H1 (cell line): ENCODE measurements around the gene COL5A1. TPM values are rescaled to one million over a fixed set of nuclear protein-coding genes. Genes with fewer than 3 reads are reported as not detected.

Experiments
- CTCF ChIA-PET: fragments of 300-600 bp; sonication (Branson Sonifier 250); formaldehyde crosslinking; loops from one replicate; lab custom pipeline; 2021; ENCODE audit not compliant: partially characterized antibody; lab: Charles Lee
- POLR2A ChIA-PET: fragments of 300-600 bp; sonication (Branson Sonifier 250); formaldehyde crosslinking; loops from one replicate; lab custom pipeline; 2021; ENCODE audit warnings: inconsistent platforms; ENCODE audit not compliant: partially characterized antibody; lab: Charles Lee
- DNase-seq, 2 experiments: peaks; one replicate each; pipeline versions ENCODE4 v3.0.0 to v3.0.0-alpha.2; 2010 to 2022; ENCODE audit warnings: low spot score in 2 of 2, low read depth in 1 of 2, mixed read lengths in 1 of 2
- FAIRE-seq: peaks from 2 replicates; lab custom pipeline; 2011; peaks lifted over from hg19 to GRCh38; lab: Jason Lieb, UNC
- H2AFZ ChIP-seq: 2 replicates; pipeline ENCODE4 v1.8.1; 2012; ENCODE audit warnings: low read length, inconsistent platforms
- H2AK5ac ChIP-seq: 2 replicates; pipeline ENCODE4 v1.6.1; 2013; ENCODE audit warnings: low read depth, low read length
- H2BK120ac ChIP-seq: replicated peaks from 2 replicates; pipeline ENCODE3; 2013; ENCODE audit warnings: low read depth, low read length, inconsistent platforms
- H2BK12ac ChIP-seq: 2 replicates; pipeline ENCODE4 v1.6.1; 2013; ENCODE audit warnings: low read depth, low read length
- H2BK15ac ChIP-seq: 2 replicates; pipeline ENCODE4 v1.6.1; 2013; ENCODE audit warnings: low read length
- H2BK20ac ChIP-seq: 2 replicates; pipeline ENCODE4 v1.6.1; 2013; ENCODE audit warnings: low read length
- H2BK5ac ChIP-seq: 2 replicates; pipeline ENCODE4 v1.6.1; 2013; ENCODE audit warnings: low read depth, low read length
- H3K14ac ChIP-seq: 2 replicates; pipeline ENCODE4 v1.6.1; 2013; ENCODE audit warnings: inconsistent platforms; ENCODE audit not compliant: insufficient read length
- H3K18ac ChIP-seq: 2 replicates; pipeline ENCODE4 v1.6.1; 2013; ENCODE audit warnings: low read length; ENCODE audit errors: extremely low read depth
- H3K23ac ChIP-seq: 2 replicates; pipeline ENCODE4 v1.6.1; 2013; ENCODE audit warnings: inconsistent platforms; ENCODE audit not compliant: insufficient read length
- H3K23me2 ChIP-seq: 2 replicates; pipeline ENCODE4 v1.6.1; 2013; ENCODE audit warnings: low read depth, low read length
- H3K27ac ChIP-seq: 2 replicates; pipeline ENCODE4 v1.6.1; 2011; ENCODE audit warnings: low read depth, low read length, inconsistent platforms
- H3K27me3 ChIP-seq, 4 experiments: replicated peaks in 1 of 4; 1 replicate in 1 of 4; 2 replicates in 3 of 4; pipeline versions ENCODE4 v1.6.1 to v1.8.1; 2011 to 2013; ENCODE audit warnings: low read length in 3 of 4, mild to moderate bottlenecking in 3 of 4, inconsistent platforms in 2 of 4, mixed read lengths in 2 of 4, moderate library complexity in 1 of 4; ENCODE audit not compliant: control insufficient read depth in 3 of 4, insufficient read depth in 3 of 4; ENCODE audit errors: extremely low read depth in 1 of 4
- H3K36me3 ChIP-seq, 4 experiments: 2 replicates each; pipeline versions ENCODE4 v1.6.1 to v1.8.1; 2011 to 2013; ENCODE audit warnings: mild to moderate bottlenecking in 4 of 4, low read length in 3 of 4, moderate library complexity in 2 of 4, control low read depth in 1 of 4, inconsistent platforms in 1 of 4; ENCODE audit not compliant: insufficient read depth in 4 of 4, control insufficient read depth in 2 of 4
- H3K4ac ChIP-seq: replicated peaks from 2 replicates; pipeline ENCODE3; 2013; ENCODE audit warnings: low read length, low read depth, mixed read lengths, inconsistent platforms; ENCODE audit not compliant: insufficient read length
- H3K4me1 ChIP-seq, 4 experiments: replicated peaks in 1 of 4; 1 replicate in 1 of 4; 2 replicates in 3 of 4; pipeline versions ENCODE4 v1.6.1 to v1.8.1; 2011 to 2013; ENCODE audit warnings: low read length in 3 of 4, inconsistent platforms in 2 of 4, mixed read lengths in 1 of 4; ENCODE audit not compliant: insufficient read depth in 4 of 4, control insufficient read depth in 3 of 4
- H3K4me2 ChIP-seq, 2 experiments: 2 replicates each; pipeline versions ENCODE4 v1.6.1 to v1.8.1; 2011 to 2013; ENCODE audit warnings: low read depth in 2 of 2, low read length in 2 of 2, control low read depth in 1 of 2, inconsistent platforms in 1 of 2, mild to moderate bottlenecking in 1 of 2; ENCODE audit not compliant: insufficient read depth in 1 of 2
- H3K4me3 ChIP-seq, 4 experiments: fragments of 200-600, 300-600 bp in 1 of 4; sonication (generic), shearing (Covaris generic), sonication (Bioruptor Twin) in 1 of 4; 2 replicates each; pipeline versions ENCODE4 v1.5.1 to v1.8.1; 2011 to 2016; ENCODE audit warnings: low read length in 4 of 4, low read depth in 3 of 4, control low read depth in 2 of 4, inconsistent platforms in 2 of 4, mild to moderate bottlenecking in 2 of 4, mixed read lengths in 1 of 4, moderate library complexity in 1 of 4; ENCODE audit not compliant: insufficient read depth in 2 of 4; ENCODE audit errors: extremely low read depth in 1 of 4
- H3K56ac ChIP-seq: replicated peaks from 2 replicates; pipeline ENCODE3; 2013; ENCODE audit warnings: low read depth, mild to moderate bottlenecking, mixed read lengths, low read length, inconsistent platforms; ENCODE audit not compliant: insufficient read length
- H3K79me1 ChIP-seq: 2 replicates; pipeline ENCODE4 v1.6.1; 2013; ENCODE audit warnings: low read depth, low read length, control low read depth
- H3K79me2 ChIP-seq, 2 experiments: 2 replicates each; pipeline versions ENCODE4 v1.6.1 to v1.8.1; 2012 to 2013; ENCODE audit warnings: low read length in 2 of 2, mild to moderate bottlenecking in 2 of 2, inconsistent platforms in 1 of 2; ENCODE audit not compliant: insufficient read depth in 2 of 2, control insufficient read depth in 1 of 2
- H3K9ac ChIP-seq, 4 experiments: replicated peaks in 1 of 4; 1 replicate in 1 of 4; 2 replicates in 3 of 4; pipeline versions ENCODE4 v1.6.1 to v1.8.1; 2011 to 2013; ENCODE audit warnings: low read depth in 3 of 4, low read length in 3 of 4, control low read depth in 2 of 4, mild to moderate bottlenecking in 2 of 4, moderate library complexity in 2 of 4, inconsistent platforms in 1 of 4; ENCODE audit errors: extremely low read depth in 1 of 4
- H3K9me3 ChIP-seq, 2 experiments: 2 replicates each; pipeline versions ENCODE4 v1.6.1 to v1.8.1; 2012 to 2013; ENCODE audit warnings: mild to moderate bottlenecking in 2 of 2, moderate library complexity in 2 of 2, control low read depth in 1 of 2, inconsistent platforms in 1 of 2, low read depth in 1 of 2, low read length in 1 of 2, mixed read lengths in 1 of 2; ENCODE audit not compliant: insufficient read depth in 2 of 2
- H4K20me1 ChIP-seq, 2 experiments: replicated peaks in 1 of 2; 2 replicates each; pipeline versions ENCODE3 to v1.8.1; 2011 to 2013; ENCODE audit warnings: inconsistent platforms in 2 of 2, low read length in 2 of 2, mild to moderate bottlenecking in 1 of 2; ENCODE audit not compliant: insufficient read depth in 2 of 2, control insufficient read depth in 1 of 2
- H4K5ac ChIP-seq: 2 replicates; pipeline ENCODE4 v1.6.1; 2013; ENCODE audit warnings: low read length, low read depth, mixed read lengths, inconsistent platforms; ENCODE audit not compliant: insufficient read length
- H4K8ac ChIP-seq: 2 replicates; pipeline ENCODE4 v1.8.0; 2013; ENCODE audit warnings: mild to moderate bottlenecking, moderate library complexity, low read length, inconsistent platforms; ENCODE audit not compliant: insufficient read depth; ENCODE audit errors: extremely low read depth
- H4K91ac ChIP-seq: replicated peaks from 2 replicates; pipeline ENCODE3; 2013; ENCODE audit warnings: low read length, mixed read lengths, inconsistent platforms; ENCODE audit not compliant: insufficient read length
- CBX5 ChIP-seq: fragments of 300-800, 300-1000 bp; sonication (generic); IDR thresholded peaks from 2 replicates; pipeline ENCODE4 v1.7.1; 2016; ENCODE audit warnings: antibody characterized with exemption, low read length, low read depth
- CHD1 ChIP-seq: IDR thresholded peaks from 2 replicates; pipeline ENCODE4 v1.6.1; 2012; ENCODE audit warnings: low read depth, low read length, improper control_type of control experiment
- JUND ChIP-seq: IDR thresholded peaks from 2 replicates; pipeline ENCODE4 v1.6.1; 2011; ENCODE audit warnings: mild to moderate bottlenecking, improper control_type of control experiment, low read length
- MAX ChIP-seq: IDR thresholded peaks from 2 replicates; pipeline ENCODE4 v1.6.1; 2012; ENCODE audit warnings: inconsistent platforms
- SIN3A ChIP-seq, 2 experiments: IDR thresholded peaks in 1 of 2; conservative IDR thresholded peaks in 1 of 2; 2 replicates each; pipeline ENCODE4 v1.6.1; 2011 to 2012; ENCODE audit warnings: low read length in 2 of 2, improper control_type of control experiment in 1 of 2, low read depth in 1 of 2, mild to moderate bottlenecking in 1 of 2
- SIX5 ChIP-seq: IDR thresholded peaks from 2 replicates; pipeline ENCODE4 v1.6.1; 2011; ENCODE audit warnings: mild to moderate bottlenecking, low read depth, low read length
- SP2 ChIP-seq: IDR thresholded peaks from 2 replicates; pipeline ENCODE4 v1.6.1; 2012; ENCODE audit warnings: mild to moderate bottlenecking, low read length, inconsistent platforms
- WGBS, 2 experiments: shearing (Covaris generic) in 1 of 2; methylation state at CpG; one replicate each; pipeline versions ENCODE4 v1.1.6 to v1.1.7; 2013 to 2015; ENCODE audit warnings: low lambda C conversion rate in 2 of 2, mixed read lengths in 2 of 2, inconsistent platforms in 1 of 2, low coverage in 1 of 2, missing lambda C conversion rate in 1 of 2; ENCODE audit not compliant: insufficient replicate concordance in 2 of 2, insufficient coverage in 1 of 2, insufficient read length in 1 of 2; ENCODE audit errors: extremely low coverage in 1 of 2, missing lambda C conversion rate in 1 of 2; 5-methylcytosine and 5-hydroxymethylcytosine counted together
- polyA plus RNA-seq, 7 experiments: library from polyadenylated mRNA; depleted of rRNA in 3 of 7; stranded (reverse) in 5 of 7; unstranded in 2 of 7; fragments of >200 nt in 5 of 7; fragments of 200-250 nt in 2 of 7; gene quantifications; 1 replicate in 5 of 7; 2 replicates in 1 of 7; 4 replicates in 1 of 7; pipeline versions ENCODE4 v1.2.1 to v1.2.3, GENCODE V29; 2011 to 2013; ENCODE audit warnings: missing spikeins in 2 of 7, mixed read lengths in 2 of 7
- total RNA-seq: library from RNA; stranded (reverse); fragmentation: NEBNext Ultra II Directional; extraction: Animal tissue kit (Norgen Biotek cat#: 25700); gene quantifications from 2 replicates; pipeline ENCODE4 v1.2.1, GENCODE V29; 2021

COL5A1 gene
- total and polyA plus RNA-seq, 2 of the 8 experiments (the other 6 are each of a cell fraction or from before 2014, with no cell fraction given), result 3.8 to 12.0 TPM

GRCh38 chr9:134704498-134704897 lies 62.9 kb downstream of the COL5A1 start:
- H3K36me3 ChIP-seq, result no peaks in the 10 kb centered on the region; a peak in 2 of 8 replicates
- no peak overlapping the region for H3K4me3 ChIP-seq
- H3K4me1 ChIP-seq, result peaks cover 0 to under 1% (median 0%) of the 10 kb centered on the region in 4 experiments; a peak in 1 of 7 replicates
- no peaks in the 10 kb centered on the region for H3K23me2 ChIP-seq
- no peak overlapping the region for H3K14ac ChIP-seq
- H4K8ac ChIP-seq, result no peak overlapping the region
- no peaks in the 10 kb centered on the region for H3K79me1 ChIP-seq
- H3K27ac ChIP-seq, result no peak overlapping the region
- DNase-seq (no peak), FAIRE-seq (no peak)
- H2AK5ac ChIP-seq, result no peak overlapping the region
- H3K18ac ChIP-seq, result no peak overlapping the region
- H3K23ac ChIP-seq, result no peak overlapping the region
- POLR2A ChIA-PET, result no interaction called here
- no peak overlapping the region for H3K9ac ChIP-seq
- no peak overlapping the region for H3K4ac ChIP-seq
- no peaks in the 10 kb centered on the region for H4K20me1 ChIP-seq
- H2AFZ ChIP-seq, result no peak overlapping the region
- no peak overlapping the region for H2BK12ac ChIP-seq
- H3K9me3 ChIP-seq, result no peaks in the 10 kb centered on the region
- no peak overlapping the region for H3K4me2 ChIP-seq
- no peak overlapping the region for H4K5ac ChIP-seq
- no peaks in the 10 kb centered on the region for H3K27me3 ChIP-seq
- no peak overlapping the region for H2BK20ac ChIP-seq
- CTCF ChIA-PET, result interaction anchor here (1.1 to 1.3 kb wide), 2 partner anchors 39 to 256 kb away, joined by 3 to 4 read pairs; no protein-coding TSS in a partner anchor
- H3K56ac ChIP-seq, result no peak overlapping the region
- no peak overlapping the region for H2BK120ac ChIP-seq
- no peak overlapping the region for H2BK15ac ChIP-seq
- WGBS, 2 experiments, result 78% methylated on average over 10 of the region's 10 CpGs; no CpG with 5 or more reads in 1 of the 2 experiments
- H2BK5ac ChIP-seq, result no peak overlapping the region
- H4K91ac ChIP-seq, result no peak overlapping the region
- no peaks in the 10 kb centered on the region for H3K79me2 ChIP-seq
- TF ChIP-seq SP2 (no peak), SIN3A (conservative IDR thresholded peaks at IDR 0.05 in 1 of 2, IDR thresholded peaks at IDR 0.05 in 1 of 2; ENCODE audit: low read depth in 1 of 2, low read length in 2 of 2) (no peak), SIX5 (no peak), CHD1 (no peak), CBX5 (no peak), MAX (no peak), JUND (no peak)
- TF ChIP-seq, all 59 proteins: peak for 0
